ENCODE results near the gene TNNT2. TPM values are rescaled to one million over a fixed set of nuclear protein-coding genes. Genes with fewer than 3 reads are reported as not detected.

TNNT2 gene
- total and polyA plus RNA-seq, 2 donors (not counting 3 experiments of a cell fraction or from before 2014, with no cell fraction given): not detected

GRCh38 chr1:201344206-201345080 lies 33.0 kb downstream of the TNNT2 start:
- Histone ChIP-seq H3K36me3 (ENCODE audit: control insufficient read depth in 2 of 2, extremely low read depth in 1 of 2, insufficient read depth in 2 of 2, low read length in 2 of 2) (no peaks in the 10 kb centered on the region), H4K20me1 (replicated peaks; ENCODE audit: control insufficient read depth, extremely low read depth, insufficient read depth, low read length) (no peaks in the 10 kb centered on the region), H3K9me3 (replicated peaks; ENCODE audit: control insufficient read depth, insufficient read depth, low read length) (no peaks in the 10 kb centered on the region), H3K9me1 (replicated peaks; ENCODE audit: control insufficient read depth, extremely low read depth, insufficient read depth, low read length) (no peaks in the 10 kb centered on the region), H2AFZ (ENCODE audit: low read depth, low read length) (no peak overlapping the region), H3K27me3 (ENCODE audit: control insufficient read depth in 2 of 2, insufficient read depth in 2 of 2, low read length in 2 of 2) (peaks cover 6 to 17% of the 10 kb centered on the region in 2 experiments), H3K9ac (replicated peaks; ENCODE audit: extremely low read depth, insufficient read depth, low read length) (no peak overlapping the region), H3K4me2 (ENCODE audit: insufficient read depth, low read length) (no peak overlapping the region), H3K27ac (ENCODE audit: insufficient read depth, low read depth, low read length) (no peak overlapping the region), H3K79me2 (ENCODE audit: control insufficient read depth, insufficient read depth, low read length) (no peaks in the 10 kb centered on the region), H3K4me1 (ENCODE audit: control insufficient read depth, extremely low read depth, insufficient read depth, low read length) (no peaks in the 10 kb centered on the region), H3K4me3 (replicated peaks in 1 of 3; ENCODE audit: insufficient read depth in 1 of 3, low read depth in 1 of 3, low read length in 3 of 3) (no peak overlapping the region)
- FAIRE-seq: no peak
- intact Hi-C loops (cut with micrococcal nuclease): no loop called here
- DNase-seq (ENCODE audit: low read depth, low spot score): no peak
- dilution Hi-C loops (cut with MboI; ENCODE audit: extremely low pct_ligation_motif_present, low sequenced_read_pairs): no loop called here
- ChIA-PET CTCF (interaction anchor here (1.0 to 2.6 kb wide), 2 partner anchors 19 to 36 kb away, joined by 3 to 12 read pairs; no protein-coding TSS in a partner anchor), POLR2A (no interaction called here)
- TF ChIP-seq FOS (IDR thresholded peaks at IDR 0.05; ENCODE audit: borderline replicate concordance, insufficient read depth, low read length) (no peak), GATA2 (IDR thresholded peaks at IDR 0.05; ENCODE audit: insufficient read depth, insufficient read length, low read depth, low read length) (no peak), MAX (IDR thresholded peaks at IDR 0.05; ENCODE audit: insufficient read depth, insufficient read length) (no peak), MYC (IDR thresholded peaks at IDR 0.05; ENCODE audit: low read depth, low read length) (no peak)
- BruUV-seq (replicated peaks): no TSS peak

- no peak overlapping the region for H3K4me2 ChIP-seq (ENCODE audit: insufficient read depth, low read length)
These were observed 36.1 kb downstream of the TNNT2 start for GRCh38 chr1:201341377-201341776.

More at GRCh38 chr1:201341377-201341776, 36.1 kb downstream of the TNNT2 start:
- no peaks in the 10 kb centered on the region for H3K79me2 ChIP-seq (ENCODE audit: control insufficient read depth, insufficient read depth, low read length)
- ChIA-PET POLR2A (no interaction called here), CTCF (no interaction called here)
- no peak overlapping the region for H2AFZ ChIP-seq (ENCODE audit: low read depth, low read length)
- no peak for TF ChIP-seq MAX (IDR thresholded peaks at IDR 0.05; ENCODE audit: insufficient read depth, insufficient read length)
- no peak for TF ChIP-seq MYC (IDR thresholded peaks at IDR 0.05; ENCODE audit: low read depth, low read length)
- TF ChIP-seq FOS (IDR thresholded peaks at IDR 0.05; ENCODE audit: borderline replicate concordance, insufficient read depth, low read length): no peak
- H3K36me3 ChIP-seq (ENCODE audit: control insufficient read depth in 2 of 2, extremely low read depth in 1 of 2, insufficient read depth in 2 of 2, low read length in 2 of 2): no peaks in the 10 kb centered on the region
- H3K9me3 ChIP-seq (replicated peaks; ENCODE audit: control insufficient read depth, insufficient read depth, low read length): no peaks in the 10 kb centered on the region
- peaks cover 6 to 14% of the 10 kb centered on the region in 2 experiments for H3K27me3 ChIP-seq (ENCODE audit: control insufficient read depth in 2 of 2, insufficient read depth in 2 of 2, low read length in 2 of 2)
- H3K4me1 ChIP-seq (ENCODE audit: control insufficient read depth, extremely low read depth, insufficient read depth, low read length): no peaks in the 10 kb centered on the region
- dilution Hi-C loops (cut with MboI; ENCODE audit: extremely low pct_ligation_motif_present, low sequenced_read_pairs) (no loop called here), intact Hi-C loops (cut with micrococcal nuclease) (no loop called here)
- no TSS peak for BruUV-seq (replicated peaks)
- no peaks in the 10 kb centered on the region for H4K20me1 ChIP-seq (replicated peaks; ENCODE audit: control insufficient read depth, extremely low read depth, insufficient read depth, low read length)
- FAIRE-seq (no peak), DNase-seq (ENCODE audit: low read depth, low spot score) (no peak)
- H3K9me1 ChIP-seq (replicated peaks; ENCODE audit: control insufficient read depth, extremely low read depth, insufficient read depth, low read length): no peaks in the 10 kb centered on the region
- H3K4me3 ChIP-seq (replicated peaks in 1 of 3; ENCODE audit: insufficient read depth in 1 of 3, low read depth in 1 of 3, low read length in 3 of 3): no peak overlapping the region
- H3K27ac ChIP-seq (ENCODE audit: insufficient read depth, low read depth, low read length): no peak overlapping the region
- no peak overlapping the region for H3K9ac ChIP-seq (replicated peaks; ENCODE audit: extremely low read depth, insufficient read depth, low read length)

All from endothelial cell of umbilical vein (primary cell).